GM23338 (cell line): Measurements from ENCODE around the gene HS6ST2. TPM values are rescaled to one million over a fixed set of nuclear protein-coding genes. Genes with fewer than 3 reads are reported as not detected.

ENCODE experiments used
- ATAC-seq: fragments of 200-7000 bp; cut with Tn5 transposase; 3 replicates; pipeline ENCODE4 v1.9.1; 2020
- DNase-seq: peaks from one replicate; pipeline ENCODE4 v3.0.0-alpha.2; 2015; ENCODE audit warnings: low spot score
- H2AFZ ChIP-seq: fragments of 200-600 bp; sonication (generic); 2 replicates; pipeline ENCODE4 v1.8.0; 2016; ENCODE audit warnings: antibody characterized with exemption, mild to moderate bottlenecking, moderate library complexity
- H3F3A ChIP-seq: fragments of 200-600 bp; sonication (generic); replicated peaks from 2 replicates; pipeline ENCODE4 v1.8.0; 2017; ENCODE audit warnings: antibody characterized with exemption, mixed run types, low read depth
- H3K27ac ChIP-seq: fragments of 200-600 bp; sonication (generic); 2 replicates; pipeline ENCODE4 v1.6.1; 2016; ENCODE audit warnings: low read depth
- H3K27me3 ChIP-seq: fragments of 200-600 bp; sonication (generic); 2 replicates; pipeline ENCODE4 v1.8.0; 2016; ENCODE audit warnings: mild to moderate bottlenecking, mixed run types, moderate library complexity; ENCODE audit not compliant: insufficient read depth
- H3K36me3 ChIP-seq: fragments of 200-600 bp; sonication (generic); 2 replicates; pipeline ENCODE4 v1.8.0; 2016; ENCODE audit warnings: mild to moderate bottlenecking; ENCODE audit not compliant: insufficient read depth
- H3K4me1 ChIP-seq: fragments of 200-600 bp; sonication (generic); 2 replicates; pipeline ENCODE4 v1.8.0; 2016; ENCODE audit warnings: mild to moderate bottlenecking, moderate library complexity; ENCODE audit not compliant: insufficient read depth
- H3K4me2 ChIP-seq: fragments of 200-600 bp; sonication (generic); 2 replicates; pipeline ENCODE4 v1.7.1; 2017; ENCODE audit warnings: mixed run types
- H3K4me3 ChIP-seq: fragments of 200-600 bp; sonication (generic); 2 replicates; pipeline ENCODE4 v1.6.1; 2016; ENCODE audit warnings: mixed run types
- H3K79me2 ChIP-seq: fragments of 200-600 bp; sonication (generic); replicated peaks from 2 replicates; pipeline ENCODE4 v1.8.0; 2017; ENCODE audit warnings: mild to moderate bottlenecking; ENCODE audit not compliant: insufficient read depth
- H3K9me2 ChIP-seq: fragments of 200-600 bp; sonication (generic); 2 replicates; pipeline ENCODE4 v1.8.0; 2017; ENCODE audit not compliant: insufficient read depth
- H4K20me1 ChIP-seq: fragments of 200-600 bp; sonication (generic); replicated peaks from 2 replicates; pipeline ENCODE4 v1.8.0; 2017; ENCODE audit warnings: mild to moderate bottlenecking; ENCODE audit not compliant: insufficient read depth
- H3K27ac Mint-ChIP-seq: 2 replicates; pipeline ENCODE4 v1.8.0; 2020; ENCODE audit warnings: inconsistent platforms, mild to moderate bottlenecking, moderate library complexity, mixed read lengths
- H3K27me3 Mint-ChIP-seq: 3 replicates; pipeline ENCODE4 v1.8.0; 2022; ENCODE audit warnings: low read depth, mild to moderate bottlenecking, moderate library complexity, mixed read lengths, inconsistent platforms; ENCODE audit not compliant: insufficient read depth, poor library complexity
- H3K36me3 Mint-ChIP-seq: 3 replicates; pipeline ENCODE4 v1.8.0; 2021; ENCODE audit warnings: low read depth, mild to moderate bottlenecking, inconsistent platforms, moderate library complexity, mixed read lengths
- H3K4me1 Mint-ChIP-seq: 3 replicates; pipeline ENCODE4 v1.8.0; 2020; ENCODE audit warnings: mild to moderate bottlenecking, inconsistent platforms, mixed read lengths
- H3K4me3 Mint-ChIP-seq: 3 replicates; pipeline ENCODE4 v1.8.0; 2021; ENCODE audit warnings: moderate library complexity, mild to moderate bottlenecking, inconsistent platforms, mixed read lengths
- H3K9me3 Mint-ChIP-seq: 3 replicates; pipeline ENCODE4 v1.8.0; 2020; ENCODE audit warnings: moderate library complexity, mild to moderate bottlenecking, inconsistent platforms, mixed read lengths
- ETS1 ChIP-seq: IDR thresholded peaks from 2 replicates; pipeline ENCODE4 v1.6.1; 2016; ENCODE audit warnings: antibody characterized with exemption
- EZH2 ChIP-seq: fragments of 200-600 bp; sonication (generic); IDR thresholded peaks from one replicate; pipeline ENCODE4 v1.8.0; 2017; ENCODE audit warnings: antibody characterized with exemption, mild to moderate bottlenecking, low read depth; ENCODE audit not compliant: unreplicated experiment
- EZH2phosphoT487 ChIP-seq: fragments of 200-600 bp; sonication (generic); IDR thresholded peaks from one replicate; pipeline ENCODE4 v1.8.1; 2018; ENCODE audit warnings: antibody characterized with exemption; ENCODE audit not compliant: unreplicated experiment
- REST ChIP-seq: IDR thresholded peaks from one replicate; pipeline ENCODE4 v1.6.1; 2018; ENCODE audit warnings: antibody characterized with exemption; ENCODE audit not compliant: unreplicated experiment
- STAT1 ChIP-seq: IDR thresholded peaks from one replicate; pipeline ENCODE4 v1.6.1; 2016; ENCODE audit warnings: antibody characterized with exemption; ENCODE audit not compliant: unreplicated experiment
- ZNF114 ChIP-seq: fragments of 250-450 bp; sonication (Bioruptor Pico); IDR thresholded peaks from 2 replicates; pipeline ENCODE4 v1.5.0; 2020; ENCODE audit warnings: mild to moderate bottlenecking, moderate library complexity
- ZNF331 ChIP-seq: fragments of 250-450 bp; sonication (Bioruptor Pico); IDR thresholded peaks from 2 replicates; pipeline ENCODE4 v1.5.0; 2020; ENCODE audit warnings: low read depth, mild to moderate bottlenecking, moderate library complexity
- ZNF462 ChIP-seq: fragments of 250-450 bp; sonication (Bioruptor Pico); IDR thresholded peaks from 2 replicates; pipeline ENCODE4 v1.5.0; 2020; ENCODE audit warnings: mild to moderate bottlenecking, moderate library complexity
- polyA plus RNA-seq: library from polyadenylated mRNA; unstranded; fragments of >200 nt; fragmentation: Nextera tagmentation; extraction: Ambion mirVana; gene quantifications from 2 replicates; pipeline ENCODE4 v1.2.1, GENCODE V29; 2016
- total RNA-seq: library from RNA; depleted of rRNA; stranded (reverse); fragments of >200 nt; shearing (Covaris generic); gene quantifications from 2 replicates; pipeline ENCODE4 v1.2.3, GENCODE V29; 2014

HS6ST2 gene
- total and polyA plus RNA-seq, 2 experiments from 2014 or later: 0.82 to 4.8 TPM

GRCh38 chrX:132833373-132833772 is 125.1 kb downstream of the HS6ST2 start:
- Histone ChIP-seq H3K4me2 (no peak overlapping the region), H3F3A (no peaks in the 10 kb centered on the region), H3K36me3 (no peaks in the 10 kb centered on the region), H3K27ac (no peak overlapping the region), H3K4me3 (no peak overlapping the region), H3K27me3 (no peaks in the 10 kb centered on the region), H4K20me1 (no peaks in the 10 kb centered on the region), H3K4me1 (0 out of 2 replicates have a peak, but pooled peaks cover 6% of the 10 kb centered on the region), H2AFZ (no peak overlapping the region), H3K9me2 (no peaks in the 10 kb centered on the region), H3K79me2 (no peaks in the 10 kb centered on the region)
- Mint-ChIP-seq H3K4me3 (no peak overlapping the region), H3K27ac (no peak overlapping the region), H3K36me3 (no peaks in the 10 kb centered on the region), H3K27me3 (peaks cover 2% of the 10 kb centered on the region), H3K4me1 (peaks cover 23% of the 10 kb centered on the region), H3K9me3 (no peaks in the 10 kb centered on the region)
- ATAC-seq: no peak
- DNase-seq: no peak
- TF ChIP-seq ETS1: no peak

- Histone ChIP-seq H3K79me2 (no peaks in the 10 kb centered on the region), H3K4me2 (no peak overlapping the region), H3K27ac (no peak overlapping the region), H3K36me3 (no peaks in the 10 kb centered on the region), H3F3A (no peaks in the 10 kb centered on the region), H3K9me2 (no peaks in the 10 kb centered on the region), H3K27me3 (no peaks in the 10 kb centered on the region), H3K4me1 (0 out of 2 replicates have a peak, but pooled peaks cover 6% of the 10 kb centered on the region), H2AFZ (no peak overlapping the region), H3K4me3 (no peak overlapping the region), H4K20me1 (no peaks in the 10 kb centered on the region)
- no peak overlapping the region for H3K4me3 Mint-ChIP-seq
- DNase-seq: no peak
- H3K27ac Mint-ChIP-seq: no peak overlapping the region
- no peaks in the 10 kb centered on the region for H3K9me3 Mint-ChIP-seq
- ATAC-seq: no peak
- peaks cover 12% of the 10 kb centered on the region for H3K4me1 Mint-ChIP-seq
- H3K36me3 Mint-ChIP-seq: no peaks in the 10 kb centered on the region
- H3K27me3 Mint-ChIP-seq: peaks cover 2% of the 10 kb centered on the region
- TF ChIP-seq EZH2phosphoT487 (no peak), EZH2 (no peak), STAT1 (no peak), ZNF462 (CRISPR knock-in tag) (no peak), ZNF114 (CRISPR knock-in tag) (no peak), ZNF331 (CRISPR knock-in tag) (no peak), REST (no peak)
Measured at GRCh38 chrX:132831336-132831973, 127.0 kb downstream of the HS6ST2 start.
